Frontal cortex (tissue), 4 donors: Measurements from ENCODE around the gene TARBP1. TPM values are rescaled to one million over a fixed set of nuclear protein-coding genes. Genes with fewer than 3 reads are reported as not detected.
A peak's percentile ranks its signal among the peaks of the same experiment; 100 is the strongest.
"Not testable (repeated sequence)": the region's sequence is repeated elsewhere in the genome, so short reads cannot be mapped to it uniquely, and the experiment has no call there.

ENCODE experiments used
- DNase-seq, 2 donors: peaks; one replicate each; pipeline ENCODE4 v3.0.0; 2012; ENCODE audit warnings: low spot score in 2 of 2
- FAIRE-seq: peaks from 2 replicates; lab custom pipeline; 2012; peaks lifted over from hg19 to GRCh38; lab: Jason Lieb, UNC
- total RNA-seq: library from RNA; depleted of rRNA; stranded (reverse); fragments of >200 nt; gene quantifications from one replicate; pipeline ENCODE4 v1.2.3, GENCODE V29; 2014
- donor health status: control.
- donor health status: control.
- donor health status: control.

The TARBP1 gene
- total RNA-seq, 1 donor from 2014 or later = 63.2 TPM

- FAIRE-seq (no peak), DNase-seq (no peak)
Measured at GRCh38 chr1:234507626-234508387, 28.8 kb upstream of the TARBP1 start.

GRCh38 chr1:234507089-234507488 lies 28.1 kb upstream of the TARBP1 start:
- FAIRE-seq (no peak), DNase-seq (no peak)

- FAIRE-seq (no peak), DNase-seq (no peak)
Measured at GRCh38 chr1:234505769-234506102, 26.8 kb upstream of the TARBP1 start.

GRCh38 chr1:234504969-234505768 lies 26.2 kb upstream of the TARBP1 start:
- DNase-seq (no peak), FAIRE-seq (no peak)

- not testable (repeated sequence) for DNase-seq, FAIRE-seq
Measured at GRCh38 chr1:234504251-234504650, 25.3 kb upstream of the TARBP1 start.

GRCh38 chr1:234503193-234504050 lies 24.4 kb upstream of the TARBP1 start:
- FAIRE-seq = no peak
- no peak for DNase-seq

- FAIRE-seq (no peak), DNase-seq (no peak)
Measured at GRCh38 chr1:234502785-234503184, 23.8 kb upstream of the TARBP1 start.

- FAIRE-seq (no peak), DNase-seq (no peak)
Measured at GRCh38 chr1:234500269-234500668, 21.3 kb upstream of the TARBP1 start.

GRCh38 chr1:234499943-234500245 lies 20.9 kb upstream of the TARBP1 start:
- FAIRE-seq = no peak
- DNase-seq = no peak

- FAIRE-seq (no peak), DNase-seq (peak; percentile 60 to 81)
Measured at GRCh38 chr1:234499119-234499942, 20.4 kb upstream of the TARBP1 start.

GRCh38 chr1:234498448-234499118 lies 19.6 kb upstream of the TARBP1 start:
- no peak for DNase-seq

GRCh38 chr1:234497589-234497988 lies 18.6 kb upstream of the TARBP1 start:
- FAIRE-seq = no peak

More at GRCh38 chr1:234498448-234499118, 19.6 kb upstream of the TARBP1 start:
- no peak for FAIRE-seq

GRCh38 chr1:234495231-234495990 lies 16.4 kb upstream of the TARBP1 start:
- DNase-seq = no peak
- FAIRE-seq = no peak

More at GRCh38 chr1:234497589-234497988, 18.6 kb upstream of the TARBP1 start:
- no peak for DNase-seq

- no peak for FAIRE-seq
- no peak for DNase-seq
Measured at GRCh38 chr1:234494049-234494448, 15.1 kb upstream of the TARBP1 start.

- DNase-seq (no peak), FAIRE-seq (no peak)
Measured at GRCh38 chr1:234490793-234491479, 12.0 kb upstream of the TARBP1 start.

GRCh38 chr1:234489698-234490077 lies 10.7 kb upstream of the TARBP1 start:
- FAIRE-seq = no peak
- no peak for DNase-seq

- DNase-seq = no peak
- no peak for FAIRE-seq
Measured at GRCh38 chr1:234489007-234489697, 10.2 kb upstream of the TARBP1 start.
